GM12878 (cell line): ENCODE data around the gene ITGBL1. TPM values are rescaled to one million over a fixed set of nuclear protein-coding genes. Genes with fewer than 3 reads are reported as not detected.

Source experiments
- ATAC-seq: fragments of 200-7000 bp; cut with Tn5 transposase; 3 replicates; pipeline ENCODE4 v1.9.1; 2020; ENCODE audit warnings: mild to moderate bottlenecking, moderate library complexity
- BruUV-seq: library from RNA; stranded (reverse); fragments of 400-500 nt; replicated peaks from 2 replicates; lab custom pipeline; 2021; lab: Mats Ljungman, UMichigan
- CTCF ChIA-PET: fragments of 300-600 bp; sonication (Branson Sonifier 250); formaldehyde crosslinking; extraction: SDS; loops from one replicate; lab custom pipeline; 2021; ENCODE audit warnings: inconsistent platforms; lab: Yijun Ruan, JAX
- POLR2A ChIA-PET: fragments of 350-600 bp; formaldehyde crosslinking; extraction: SDS; loops from one replicate; lab custom pipeline; 2021; ENCODE audit warnings: inconsistent platforms; lab: Charles Lee
- RAD21 ChIA-PET: fragments of 300-600 bp; sonication (Branson Sonifier 250); formaldehyde crosslinking; loops from one replicate; lab custom pipeline; 2023; ENCODE audit warnings: antibody characterized with exemption; ENCODE audit not compliant: unreplicated experiment; lab: Charles Lee
- SMC1A ChIA-PET: fragments of 300-600 bp; sonication (Branson Sonifier 250); formaldehyde crosslinking; loops from one replicate; lab custom pipeline; 2023; ENCODE audit not compliant: unreplicated experiment, uncharacterized antibody; lab: Charles Lee
- DNase-seq: peaks from one replicate; pipeline ENCODE4 v3.0.0-alpha.2; 2011; ENCODE audit warnings: low read depth, low spot score
- FAIRE-seq: peaks from 3 replicates; lab custom pipeline; 2011; peaks lifted over from hg19 to GRCh38; lab: Jason Lieb, UNC
- H2AFZ ChIP-seq: 2 replicates; pipeline ENCODE4 v1.6.0; 2011; ENCODE audit warnings: low read depth, low read length, control low read depth; ENCODE audit not compliant: control insufficient read depth
- H3K27ac ChIP-seq: 2 replicates; pipeline ENCODE4 v1.5.1; 2011; ENCODE audit warnings: control low read depth; ENCODE audit not compliant: control insufficient read depth, insufficient read depth
- H3K27me3 ChIP-seq, 2 experiments: replicated peaks in 1 of 2; 2 replicates each; pipeline versions ENCODE4 v1.6.0 to v1.6.1; 2011; ENCODE audit warnings: low read length in 1 of 2; ENCODE audit not compliant: control insufficient read depth in 2 of 2, insufficient read depth in 2 of 2
- H3K36me3 ChIP-seq, 2 experiments: 2 replicates each; pipeline ENCODE4 v1.5.1; 2011; ENCODE audit warnings: low read length in 1 of 2; ENCODE audit not compliant: control insufficient read depth in 2 of 2, insufficient read depth in 2 of 2
- H3K4me1 ChIP-seq: 2 replicates; pipeline ENCODE4 v1.6.1; 2011; ENCODE audit warnings: mild to moderate bottlenecking, low read length, moderate library complexity, mixed read lengths; ENCODE audit not compliant: control insufficient read depth, insufficient read depth
- H3K4me2 ChIP-seq: 2 replicates; pipeline ENCODE4 v1.6.0; 2011; ENCODE audit warnings: control low read depth; ENCODE audit not compliant: control insufficient read depth, insufficient read depth
- H3K4me3 ChIP-seq: fragments of 200-600 bp; sonication (generic); 2 replicates; pipeline ENCODE4 v1.5.1; 2016
- H3K79me2 ChIP-seq: 2 replicates; pipeline ENCODE4 v1.6.0; 2011; ENCODE audit warnings: low read length; ENCODE audit not compliant: control insufficient read depth, insufficient read depth
- H3K9ac ChIP-seq: 2 replicates; pipeline ENCODE4 v1.8.0; 2011; ENCODE audit warnings: low read length, control low read depth, mixed read lengths; ENCODE audit not compliant: control insufficient read depth, insufficient read depth
- H3K9me3 ChIP-seq: replicated peaks from 3 replicates; pipeline ENCODE4 v1.5.1; 2011; ENCODE audit warnings: mild to moderate bottlenecking, low read length; ENCODE audit not compliant: control insufficient read depth, insufficient read depth
- H4K20me1 ChIP-seq: 2 replicates; pipeline ENCODE4 v1.6.0; 2011; ENCODE audit not compliant: control insufficient read depth, insufficient read depth
- CHD2 ChIP-seq: IDR thresholded peaks from 2 replicates; pipeline ENCODE4 v1.6.1; 2011; ENCODE audit warnings: low read depth, low read length, improper control_type of control experiment, borderline replicate concordance
- JUNB ChIP-seq: IDR thresholded peaks from 2 replicates; pipeline ENCODE4 v1.6.1; 2016; ENCODE audit warnings: antibody characterized with exemption, mild to moderate bottlenecking
- PRDM15 ChIP-seq: fragments of 450-650 bp; formaldehyde crosslinking; IDR thresholded peaks from 2 replicates; pipeline ENCODE4 v1.4.0; 2020; ENCODE audit warnings: mild to moderate bottlenecking, moderate library complexity
- SIN3A ChIP-seq: IDR thresholded peaks from 2 replicates; pipeline ENCODE4 v1.6.1; 2012; ENCODE audit warnings: low read depth, low read length, improper control_type of control experiment
- SMARCA5 ChIP-seq: fragments of 450-650 bp; IDR thresholded peaks from 2 replicates; pipeline ENCODE4 v1.6.1; 2017; ENCODE audit warnings: mild to moderate bottlenecking
- SREBF1 ChIP-seq: IDR thresholded peaks from 2 replicates; pipeline ENCODE4 v1.6.1; 2012; ENCODE audit warnings: mild to moderate bottlenecking, low read length
- SREBF2 ChIP-seq: IDR thresholded peaks from 2 replicates; pipeline ENCODE4 v1.6.1; 2012; ENCODE audit warnings: mild to moderate bottlenecking, low read length
- YY1 ChIP-seq: IDR thresholded peaks from 2 replicates; pipeline ENCODE4 v1.6.1; 2011; ENCODE audit warnings: low read depth, mild to moderate bottlenecking, low read length
- WGBS: methylation state at CpG from one replicate; pipeline ENCODE4 v1.1.6; 2016; ENCODE audit warnings: low lambda C conversion rate; ENCODE audit not compliant: insufficient replicate concordance, insufficient coverage; ENCODE audit errors: missing lambda C conversion rate; 5-methylcytosine and 5-hydroxymethylcytosine counted together
- in situ Hi-C: fragments of 300-500 bp; cut with MboI; formaldehyde crosslinking; loops from 9 replicates; pipeline ENCODE4 v1.14.3; 2018; ENCODE audit warnings: mixed read lengths
- intact Hi-C: fragments of 100-400 bp; cut with micrococcal nuclease; formaldehyde crosslinking; loops from one replicate; pipeline ENCODE4 v1.14.2; 2022; ENCODE audit not compliant: unreplicated experiment
- polyA plus RNA-seq, 11 experiments: library from polyadenylated mRNA; depleted of rRNA in 4 of 11; unstranded in 6 of 11; stranded (reverse) in 5 of 11; fragments of >200 nt; fragmentation: Nextera tagmentation in 4 of 11; fragmentation: Illumina TruSeq in 1 of 11; extraction: Ambion mirVana in 4 of 11; extraction: Trizol in 1 of 11; gene quantifications; 1 replicate in 1 of 11; 2 replicates in 10 of 11; pipeline versions ENCODE4 v1.2.1 to v1.2.3, GENCODE V29; 2011 to 2016; ENCODE audit warnings: inconsistent platforms in 2 of 11, missing spikeins in 2 of 11, low read depth in 1 of 11
- total RNA-seq, 4 experiments: library from RNA; depleted of rRNA in 3 of 4; stranded (reverse); fragments of >200 nt in 3 of 4; fragmentation: Illumina TruSeq in 1 of 4; extraction: Trizol in 1 of 4; gene quantifications; 2 replicates each; pipeline versions ENCODE4 v1.2.1 to v1.2.3, GENCODE V29; 2013 to 2021
- TF ChIP-seq, protein P1 (sequence below): IDR thresholded peaks from 2 replicates; pipeline ENCODE4 v1.6.1; 2011; ENCODE audit warnings: borderline replicate concordance, low read depth, mild to moderate bottlenecking, moderate library complexity, low read length; ENCODE audit not compliant: insufficient read depth, poor library complexity, severe bottlenecking

ITGBL1 gene
- total and polyA plus RNA-seq, 10 of the 15 experiments (the other 5 are each of a cell fraction or from before 2014, with no cell fraction given): 0.17 to 2.8 (median 0.28) TPM; not detected in 3

GRCh38 chr13:101614491-101614890, 162.0 kb downstream of the ITGBL1 start (continued):
- TF ChIP-seq, protein P1, sequence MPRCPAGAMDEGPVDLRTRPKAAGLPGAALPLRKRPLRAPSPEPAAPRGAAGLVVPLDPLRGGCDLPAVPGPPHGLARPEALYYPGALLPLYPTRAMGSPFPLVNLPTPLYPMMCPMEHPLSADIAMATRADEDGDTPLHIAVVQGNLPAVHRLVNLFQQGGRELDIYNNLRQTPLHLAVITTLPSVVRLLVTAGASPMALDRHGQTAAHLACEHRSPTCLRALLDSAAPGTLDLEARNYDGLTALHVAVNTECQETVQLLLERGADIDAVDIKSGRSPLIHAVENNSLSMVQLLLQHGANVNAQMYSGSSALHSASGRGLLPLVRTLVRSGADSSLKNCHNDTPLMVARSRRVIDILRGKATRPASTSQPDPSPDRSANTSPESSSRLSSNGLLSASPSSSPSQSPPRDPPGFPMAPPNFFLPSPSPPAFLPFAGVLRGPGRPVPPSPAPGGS: no peak
- no peak for TF ChIP-seq SREBF2
- no peak for TF ChIP-seq PRDM15 (CRISPR knock-in tag)

- BruUV-seq: no TSS peak
- Histone ChIP-seq H3K27me3 (peaks cover 0 to 2% of the 10 kb centered on the region in 2 experiments; a peak in 1 of 4 replicates), H3K79me2 (no peaks in the 10 kb centered on the region), H4K20me1 (no peaks in the 10 kb centered on the region), H3K4me3 (no peak overlapping the region), H3K36me3 (no peaks in the 10 kb centered on the region), H3K4me2 (no peak overlapping the region), H3K9ac (no peak overlapping the region), H2AFZ (no peak overlapping the region), H3K4me1 (peaks cover 1% of the 10 kb centered on the region), H3K27ac (no peak overlapping the region), H3K9me3 (no peaks in the 10 kb centered on the region)
- ChIA-PET POLR2A (no interaction called here), RAD21 (no interaction called here), CTCF (no interaction called here), SMC1A (interaction anchor here (1.4 kb wide), 1 partner anchor 139 kb away, joined by 4 read pairs; no protein-coding TSS in a partner anchor)
- no peak for ATAC-seq
- 34% methylated on average over 8 of the region's 8 CpGs for WGBS
- DNase-seq: no peak
- intact Hi-C loops: no loop called here
- FAIRE-seq: no peak
- TF ChIP-seq SMARCA5: no peak
- TF ChIP-seq SIN3A: no peak
- no peak for TF ChIP-seq CHD2
- TF ChIP-seq JUNB: no peak
- no peak for TF ChIP-seq SREBF1
- TF ChIP-seq YY1: no peak
- in situ Hi-C loops: no loop called here
Measured at GRCh38 chr13:101618440-101619187, 166.1 kb downstream of the ITGBL1 start.
